Breast epithelium (tissue), 3 donors: Measurements from ENCODE around the gene SPIRE1.

ENCODE experiments used
- POLR2A ChIP-seq: fragments of 450-650 bp; IDR thresholded peaks from one replicate; pipeline ENCODE4 v1.6.1; 2016; ENCODE audit warnings: antibody characterized with exemption, mild to moderate bottlenecking, moderate library complexity
- POLR2AphosphoS5 ChIP-seq, 3 donors: sonication (generic); formaldehyde crosslinking; IDR thresholded peaks; one replicate each; pipeline ENCODE4 v1.6.1; 2017; ENCODE audit warnings: antibody characterized with exemption in 3 of 3
- TF ChIP-seq, protein P1 (sequence below), 3 donors: fragments of 450-650 bp; IDR thresholded peaks; one replicate each; pipeline ENCODE4 v1.5.1; 2016 to 2017; ENCODE audit warnings: antibody characterized with exemption in 3 of 3, mild to moderate bottlenecking in 3 of 3, moderate library complexity in 3 of 3

DNA sequence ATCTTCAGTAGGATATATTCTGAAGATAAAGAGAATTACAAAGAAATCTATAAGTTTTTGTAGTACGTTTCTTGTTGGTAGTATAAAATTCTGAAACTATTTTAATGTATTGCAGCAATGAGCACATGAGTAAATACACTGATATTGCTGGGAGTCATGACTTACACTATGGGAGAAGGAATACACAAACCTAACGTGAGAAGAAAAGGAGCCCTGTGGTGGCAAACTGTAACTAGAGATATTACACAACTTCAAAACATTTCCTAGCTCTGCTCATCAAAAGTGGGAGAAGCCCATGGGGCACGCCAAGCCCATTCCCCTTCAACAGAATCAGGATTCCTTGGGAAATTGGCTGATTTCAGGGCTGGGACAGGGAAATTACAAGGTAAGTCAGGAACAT lies 20.5 kb downstream of the SPIRE1 start:
- TF ChIP-seq, protein P1, sequence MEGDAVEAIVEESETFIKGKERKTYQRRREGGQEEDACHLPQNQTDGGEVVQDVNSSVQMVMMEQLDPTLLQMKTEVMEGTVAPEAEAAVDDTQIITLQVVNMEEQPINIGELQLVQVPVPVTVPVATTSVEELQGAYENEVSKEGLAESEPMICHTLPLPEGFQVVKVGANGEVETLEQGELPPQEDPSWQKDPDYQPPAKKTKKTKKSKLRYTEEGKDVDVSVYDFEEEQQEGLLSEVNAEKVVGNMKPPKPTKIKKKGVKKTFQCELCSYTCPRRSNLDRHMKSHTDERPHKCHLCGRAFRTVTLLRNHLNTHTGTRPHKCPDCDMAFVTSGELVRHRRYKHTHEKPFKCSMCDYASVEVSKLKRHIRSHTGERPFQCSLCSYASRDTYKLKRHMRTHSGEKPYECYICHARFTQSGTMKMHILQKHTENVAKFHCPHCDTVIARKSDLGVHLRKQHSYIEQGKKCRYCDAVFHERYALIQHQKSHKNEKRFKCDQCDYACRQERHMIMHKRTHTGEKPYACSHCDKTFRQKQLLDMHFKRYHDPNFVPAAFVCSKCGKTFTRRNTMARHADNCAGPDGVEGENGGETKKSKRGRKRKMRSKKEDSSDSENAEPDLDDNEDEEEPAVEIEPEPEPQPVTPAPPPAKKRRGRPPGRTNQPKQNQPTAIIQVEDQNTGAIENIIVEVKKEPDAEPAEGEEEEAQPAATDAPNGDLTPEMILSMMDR (IDR thresholded peaks at IDR 0.05), result no peak
- no peak for TF ChIP-seq POLR2AphosphoS5 (IDR thresholded peaks at IDR 0.05)
- TF ChIP-seq POLR2A, result no peak
